IMR-90 (cell line): ENCODE results near the gene DTD1. TPM values are rescaled to one million over a fixed set of nuclear protein-coding genes. Genes with fewer than 3 reads are reported as not detected.

Source experiments
- ATAC-seq: fragments of 200-7000 bp; cut with Tn5 transposase; 2 replicates; pipeline ENCODE4 v1.9.1; 2020; ENCODE audit warnings: low read depth, mild to moderate bottlenecking, moderate library complexity
- BruUV-seq: library from RNA; stranded (reverse); fragments of 400-500 nt; replicated peaks from 2 replicates; lab custom pipeline; 2021; lab: Mats Ljungman, UMichigan
- CTCF ChIA-PET: fragments of 300-600 bp; formaldehyde crosslinking; extraction: SDS; loops from one replicate; lab custom pipeline; 2021; ENCODE audit warnings: antibody characterized with exemption; lab: Yijun Ruan, JAX
- POLR2A ChIA-PET: fragments of 300-600 bp; sonication (Branson Sonifier 250); formaldehyde crosslinking; loops from one replicate; lab custom pipeline; 2022; ENCODE audit warnings: antibody characterized with exemption; ENCODE audit not compliant: unreplicated experiment; lab: Charles Lee
- DNase-seq: peaks from one replicate; pipeline ENCODE4 v3.0.0; 2013
- H2AFZ ChIP-seq: replicated peaks from 2 replicates; pipeline ENCODE3; 2013; ENCODE audit warnings: low read length, mild to moderate bottlenecking; ENCODE audit not compliant: poor library complexity
- H2AK5ac ChIP-seq: 2 replicates; pipeline ENCODE4 v1.6.1; 2013; ENCODE audit warnings: low read depth, low read length, inconsistent platforms
- H2AK9ac ChIP-seq: replicated peaks from 2 replicates; pipeline ENCODE3; 2013; ENCODE audit warnings: mild to moderate bottlenecking, low read depth, low read length, moderate library complexity; ENCODE audit not compliant: poor library complexity
- H2BK120ac ChIP-seq: 2 replicates; pipeline ENCODE4 v1.6.1; 2013; ENCODE audit warnings: low read depth, low read length, inconsistent platforms
- H2BK15ac ChIP-seq: 3 replicates; pipeline ENCODE4 v1.6.1; 2013; ENCODE audit warnings: low read depth, low read length, inconsistent platforms
- H2BK20ac ChIP-seq: 2 replicates; pipeline ENCODE4 v1.6.1; 2013; ENCODE audit warnings: low read depth, mild to moderate bottlenecking, inconsistent platforms, low read length, moderate library complexity
- H2BK5ac ChIP-seq: 2 replicates; pipeline ENCODE4 v1.6.1; 2013; ENCODE audit warnings: mild to moderate bottlenecking, low read depth, low read length, inconsistent platforms; ENCODE audit not compliant: poor library complexity, severe bottlenecking
- H3K14ac ChIP-seq: replicated peaks from 2 replicates; pipeline ENCODE4 v1.6.1; 2013; ENCODE audit warnings: low read depth, low read length, inconsistent platforms
- H3K18ac ChIP-seq: 2 replicates; pipeline ENCODE4 v1.6.1; 2013; ENCODE audit warnings: low read depth, low read length, control low read depth
- H3K23ac ChIP-seq: 2 replicates; pipeline ENCODE4 v1.6.1; 2013; ENCODE audit warnings: low read depth, low read length, inconsistent platforms
- H3K27ac ChIP-seq: 2 replicates; pipeline ENCODE4 v1.5.1; 2013; ENCODE audit warnings: mild to moderate bottlenecking, control low read depth, low read length; ENCODE audit not compliant: insufficient read depth
- H3K27me3 ChIP-seq: 2 replicates; pipeline ENCODE4 v1.6.1; 2013; ENCODE audit warnings: low read length; ENCODE audit not compliant: control insufficient read depth, insufficient read depth
- H3K36me3 ChIP-seq: 2 replicates; pipeline ENCODE4 v1.6.1; 2013; ENCODE audit warnings: low read length, mixed read lengths; ENCODE audit not compliant: control insufficient read depth, insufficient read depth
- H3K4ac ChIP-seq: 2 replicates; pipeline ENCODE4 v1.6.1; 2013; ENCODE audit warnings: low read depth, low read length, inconsistent platforms
- H3K4me1 ChIP-seq: 2 replicates; pipeline ENCODE4 v1.6.1; 2013; ENCODE audit warnings: low read length, mixed read lengths; ENCODE audit not compliant: control insufficient read depth, insufficient read depth
- H3K4me2 ChIP-seq: 2 replicates; pipeline ENCODE4 v1.6.1; 2013; ENCODE audit warnings: low read depth, mild to moderate bottlenecking, control low read depth, low read length, moderate library complexity
- H3K4me3 ChIP-seq: 2 replicates; pipeline ENCODE4 v1.5.1; 2013; ENCODE audit warnings: low read depth, mild to moderate bottlenecking, control low read depth, low read length, moderate library complexity; ENCODE audit not compliant: insufficient read depth
- H3K56ac ChIP-seq: 2 replicates; pipeline ENCODE4 v1.6.1; 2013; ENCODE audit warnings: low read length, inconsistent platforms; ENCODE audit not compliant: insufficient read depth; ENCODE audit errors: extremely low read depth
- H3K79me1 ChIP-seq, 2 experiments: 2 replicates each; pipeline ENCODE4 v1.6.1; 2013; ENCODE audit warnings: low read length in 2 of 2, inconsistent platforms in 1 of 2, low read depth in 1 of 2
- H3K9ac ChIP-seq: 2 replicates; pipeline ENCODE4 v1.6.1; 2013; ENCODE audit warnings: low read depth, low read length, control low read depth
- H3K9me1 ChIP-seq: 2 replicates; pipeline ENCODE4 v1.6.1; 2013; ENCODE audit warnings: low read length, inconsistent platforms; ENCODE audit not compliant: insufficient read depth
- H3K9me3 ChIP-seq: 2 replicates; pipeline ENCODE4 v1.6.1; 2013; ENCODE audit warnings: low read length; ENCODE audit not compliant: control insufficient read depth, insufficient read depth
- H4K20me1 ChIP-seq: 2 replicates; pipeline ENCODE4 v1.6.1; 2013; ENCODE audit warnings: low read length, inconsistent platforms; ENCODE audit not compliant: insufficient read depth
- H4K5ac ChIP-seq: 2 replicates; pipeline ENCODE4 v1.6.1; 2013; ENCODE audit warnings: mild to moderate bottlenecking, low read depth, low read length, control low read depth
- H4K8ac ChIP-seq, 2 experiments: 2 replicates each; pipeline ENCODE4 v1.6.1; 2013; ENCODE audit warnings: low read depth in 2 of 2, low read length in 2 of 2, control low read depth in 1 of 2, inconsistent platforms in 1 of 2
- H4K91ac ChIP-seq: 2 replicates; pipeline ENCODE4 v1.6.1; 2013; ENCODE audit warnings: low read depth, low read length, inconsistent platforms; ENCODE audit not compliant: insufficient read depth
- BHLHE40 ChIP-seq: fragments of 150-350 bp; IDR thresholded peaks from 2 replicates; pipeline ENCODE4 v1.6.1; 2016; ENCODE audit warnings: mild to moderate bottlenecking, low read depth, low read length
- CEBPB ChIP-seq: IDR thresholded peaks from 2 replicates; pipeline ENCODE4 v1.6.1; 2012; ENCODE audit warnings: low read depth, low read length, improper control_type of control experiment
- CHD1 ChIP-seq: IDR thresholded peaks from 2 replicates; pipeline ENCODE4 v1.6.1; 2012; ENCODE audit warnings: low read depth, low read length, improper control_type of control experiment
- FOS ChIP-seq: fragments of 150-350 bp; IDR thresholded peaks from 2 replicates; pipeline ENCODE4 v1.6.1; 2016; ENCODE audit warnings: low read depth, low read length
- MAFK ChIP-seq: IDR thresholded peaks from 2 replicates; pipeline ENCODE4 v1.6.1; 2012; ENCODE audit warnings: low read depth, low read length, improper control_type of control experiment
- MAZ ChIP-seq: IDR thresholded peaks from 2 replicates; pipeline ENCODE4 v1.6.1; 2012; ENCODE audit warnings: low read depth, mild to moderate bottlenecking, low read length, improper control_type of control experiment, moderate library complexity, borderline replicate concordance
- MXI1 ChIP-seq: IDR thresholded peaks from 2 replicates; pipeline ENCODE4 v1.6.1; 2012; ENCODE audit warnings: low read depth, mild to moderate bottlenecking, low read length, moderate library complexity, borderline replicate concordance
- NFE2L2 ChIP-seq: fragments of 150-350 bp; IDR thresholded peaks from 2 replicates; pipeline ENCODE4 v1.6.1; 2016; ENCODE audit warnings: low read depth, mild to moderate bottlenecking, low read length
- POLR2A ChIP-seq: IDR thresholded peaks from 2 replicates; pipeline ENCODE4 v1.6.1; 2012; ENCODE audit warnings: mild to moderate bottlenecking, low read depth, low read length
- RAD21 ChIP-seq: IDR thresholded peaks from 2 replicates; pipeline ENCODE4 v1.6.1; 2012; ENCODE audit warnings: low read length, improper control_type of control experiment
- RCOR1 ChIP-seq: IDR thresholded peaks from 2 replicates; pipeline ENCODE4 v1.6.1; 2012; ENCODE audit warnings: mild to moderate bottlenecking, low read length, improper control_type of control experiment; ENCODE audit not compliant: insufficient replicate concordance
- RFX5 ChIP-seq: IDR thresholded peaks from 2 replicates; pipeline ENCODE4 v1.8.0; 2012; ENCODE audit warnings: low read depth, mild to moderate bottlenecking, low read length, moderate library complexity
- SMC3 ChIP-seq: fragments of 150-350 bp; IDR thresholded peaks from 2 replicates; pipeline ENCODE4 v1.6.1; 2016; ENCODE audit warnings: low read depth, mild to moderate bottlenecking, antibody characterized with exemption, low read length, moderate library complexity
- WGBS, 2 experiments: methylation state at CpG; one replicate each; pipeline versions ENCODE4 v1.1.5 to v1.1.7; 2013; ENCODE audit warnings: missing lambda C conversion rate in 2 of 2; ENCODE audit not compliant: insufficient read length in 1 of 2; ENCODE audit errors: extremely low coverage in 2 of 2; 5-methylcytosine and 5-hydroxymethylcytosine counted together
- dilution Hi-C: fragments of 300-500 bp; cut with HindIII; formaldehyde crosslinking; loops from one replicate; pipeline ENCODE4 v1.14.3; 2018; ENCODE audit warnings: low sequenced_read_pairs; ENCODE audit not compliant: unreplicated experiment
- in situ Hi-C: fragments of 300-500 bp; cut with MboI; formaldehyde crosslinking; loops from 3 replicates; pipeline ENCODE4 v1.14.3; 2019; ENCODE audit warnings: low sequenced_read_pairs, inconsistent platforms, mixed read lengths
- intact Hi-C: fragments of 100-400 bp; cut with micrococcal nuclease; formaldehyde crosslinking; loops from 2 replicates; pipeline ENCODE4 v1.10.0; 2022
- polyA plus RNA-seq, 3 experiments: library from polyadenylated mRNA; depleted of rRNA; stranded (reverse); fragments of >200 nt; gene quantifications; 2 replicates each; pipeline ENCODE4 v1.2.3, GENCODE V29; 2012; ENCODE audit warnings: low replicate concordance in 1 of 3
- total RNA-seq: library from RNA; depleted of rRNA; stranded (reverse); fragments of >200 nt; gene quantifications from 2 replicates; pipeline ENCODE4 v1.2.3, GENCODE V29; 2012
- TF ChIP-seq, protein P1 (sequence below): fragments of 150-350 bp; IDR thresholded peaks from 2 replicates; pipeline ENCODE4 v1.6.1; 2016; ENCODE audit warnings: low read depth, mild to moderate bottlenecking, low read length, moderate library complexity, borderline replicate concordance
- TF ChIP-seq, protein P2 (sequence below): conservative IDR thresholded peaks from 2 replicates; pipeline ENCODE4 v1.5.1; 2012; ENCODE audit warnings: mild to moderate bottlenecking, low read depth, low read length, improper control_type of control experiment
- TF ChIP-seq, protein P3 (sequence below): fragments of 150-350 bp; IDR thresholded peaks from 2 replicates; pipeline ENCODE4 v1.6.1; 2017; ENCODE audit warnings: mild to moderate bottlenecking, antibody characterized with exemption, low read length, low read depth

DTD1 gene
- total and polyA plus RNA-seq, 2 of the 4 experiments (the other 2 are of a cell fraction): 73.1 to 101 TPM

DNA sequence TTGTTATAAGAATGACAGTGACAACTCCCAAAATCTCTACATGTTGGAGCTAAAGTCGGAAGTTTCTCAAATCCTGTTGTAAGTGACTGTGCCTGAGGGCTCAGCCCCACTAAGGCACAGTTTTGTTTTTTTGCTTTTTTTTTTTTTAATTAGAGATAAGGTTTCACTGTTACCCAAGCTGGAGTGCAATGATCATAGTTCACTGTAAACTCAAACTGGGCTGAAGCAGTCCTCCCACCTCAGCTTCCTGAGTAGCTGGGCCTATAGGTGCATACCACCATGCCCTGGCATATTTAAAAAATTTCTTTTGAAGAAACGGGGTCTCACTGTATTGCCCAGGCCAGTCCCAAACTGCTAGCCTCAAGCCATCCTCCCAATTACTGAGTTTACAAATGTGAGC lies 96.9 kb downstream of the DTD1 start:
- H3K27me3 ChIP-seq: no peaks in the 10 kb centered on the region

More for the DNA sequence above, 96.9 kb downstream of the DTD1 start:
- no peak for TF ChIP-seq SMC3
- TF ChIP-seq, protein P1, sequence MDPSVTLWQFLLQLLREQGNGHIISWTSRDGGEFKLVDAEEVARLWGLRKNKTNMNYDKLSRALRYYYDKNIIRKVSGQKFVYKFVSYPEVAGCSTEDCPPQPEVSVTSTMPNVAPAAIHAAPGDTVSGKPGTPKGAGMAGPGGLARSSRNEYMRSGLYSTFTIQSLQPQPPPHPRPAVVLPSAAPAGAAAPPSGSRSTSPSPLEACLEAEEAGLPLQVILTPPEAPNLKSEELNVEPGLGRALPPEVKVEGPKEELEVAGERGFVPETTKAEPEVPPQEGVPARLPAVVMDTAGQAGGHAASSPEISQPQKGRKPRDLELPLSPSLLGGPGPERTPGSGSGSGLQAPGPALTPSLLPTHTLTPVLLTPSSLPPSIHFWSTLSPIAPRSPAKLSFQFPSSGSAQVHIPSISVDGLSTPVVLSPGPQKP: no peak
- no peak for TF ChIP-seq NFE2L2
- TF ChIP-seq, protein P2, sequence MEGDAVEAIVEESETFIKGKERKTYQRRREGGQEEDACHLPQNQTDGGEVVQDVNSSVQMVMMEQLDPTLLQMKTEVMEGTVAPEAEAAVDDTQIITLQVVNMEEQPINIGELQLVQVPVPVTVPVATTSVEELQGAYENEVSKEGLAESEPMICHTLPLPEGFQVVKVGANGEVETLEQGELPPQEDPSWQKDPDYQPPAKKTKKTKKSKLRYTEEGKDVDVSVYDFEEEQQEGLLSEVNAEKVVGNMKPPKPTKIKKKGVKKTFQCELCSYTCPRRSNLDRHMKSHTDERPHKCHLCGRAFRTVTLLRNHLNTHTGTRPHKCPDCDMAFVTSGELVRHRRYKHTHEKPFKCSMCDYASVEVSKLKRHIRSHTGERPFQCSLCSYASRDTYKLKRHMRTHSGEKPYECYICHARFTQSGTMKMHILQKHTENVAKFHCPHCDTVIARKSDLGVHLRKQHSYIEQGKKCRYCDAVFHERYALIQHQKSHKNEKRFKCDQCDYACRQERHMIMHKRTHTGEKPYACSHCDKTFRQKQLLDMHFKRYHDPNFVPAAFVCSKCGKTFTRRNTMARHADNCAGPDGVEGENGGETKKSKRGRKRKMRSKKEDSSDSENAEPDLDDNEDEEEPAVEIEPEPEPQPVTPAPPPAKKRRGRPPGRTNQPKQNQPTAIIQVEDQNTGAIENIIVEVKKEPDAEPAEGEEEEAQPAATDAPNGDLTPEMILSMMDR: no peak
- TF ChIP-seq MAZ: no peak
- TF ChIP-seq MAFK: no peak
- TF ChIP-seq, protein P3, sequence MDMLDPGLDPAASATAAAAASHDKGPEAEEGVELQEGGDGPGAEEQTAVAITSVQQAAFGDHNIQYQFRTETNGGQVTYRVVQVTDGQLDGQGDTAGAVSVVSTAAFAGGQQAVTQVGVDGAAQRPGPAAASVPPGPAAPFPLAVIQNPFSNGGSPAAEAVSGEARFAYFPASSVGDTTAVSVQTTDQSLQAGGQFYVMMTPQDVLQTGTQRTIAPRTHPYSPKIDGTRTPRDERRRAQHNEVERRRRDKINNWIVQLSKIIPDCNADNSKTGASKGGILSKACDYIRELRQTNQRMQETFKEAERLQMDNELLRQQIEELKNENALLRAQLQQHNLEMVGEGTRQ: no peak
- no peak for TF ChIP-seq POLR2A
- TF ChIP-seq RFX5: no peak
- TF ChIP-seq RCOR1: no peak
- TF ChIP-seq RAD21: no peak
- no peak for TF ChIP-seq BHLHE40
- no peak for TF ChIP-seq MXI1
- TF ChIP-seq FOS: no peak
- no peak for TF ChIP-seq CHD1
- no peak for TF ChIP-seq CEBPB
- Histone ChIP-seq H2BK5ac (no peak overlapping the region), H3K36me3 (no peaks in the 10 kb centered on the region), H3K18ac (no peak overlapping the region), H2AFZ (no peak overlapping the region), H4K5ac (no peak overlapping the region), H2BK20ac (no peak overlapping the region), H3K4me3 (no peak overlapping the region), H3K23ac (no peak overlapping the region), H2AK9ac (no peak overlapping the region), H2BK15ac (no peak overlapping the region), H3K4me2 (no peak overlapping the region), H2BK120ac (no peak overlapping the region), H3K4me1 (peaks cover 6% of the 10 kb centered on the region; the same call in 1 of the 2 replicates), H3K9me3 (no peaks in the 10 kb centered on the region), H3K4ac (no peak overlapping the region), H3K27ac (no peak overlapping the region), H3K14ac (no peak overlapping the region), H3K56ac (no peak overlapping the region), H3K9ac (no peak overlapping the region), H4K8ac (no peak overlapping the region), H4K20me1 (peaks cover 7% of the 10 kb centered on the region; the same call in 1 of the 2 replicates), H2AK5ac (no peak overlapping the region), H3K79me1 (peaks cover 14 to 27% of the 10 kb centered on the region in 2 experiments; a peak in 3 of 4 replicates), H3K9me1 (no peaks in the 10 kb centered on the region; the same call in 1 of the 2 replicates), H4K91ac (no peak overlapping the region)
- DNase-seq: no peak
- POLR2A ChIA-PET: no interaction called here
- BruUV-seq: no TSS peak
- in situ Hi-C loops: no loop called here
- WGBS, 2 experiments: no CpG with 5 or more reads among the region's 2 CpGs
- intact Hi-C loops: no loop called here
- ATAC-seq: no peak
- CTCF ChIA-PET: interaction anchor here (0.6 kb wide), 1 partner anchor 121 kb away, joined by 5 read pairs; no protein-coding TSS in a partner anchor
- dilution Hi-C loops: no loop called here
